Choroid plexus epithelial cell (primary cell): ENCODE results near the gene FAM117A.
"Not testable (repeated sequence)": the region's sequence is repeated elsewhere in the genome, so short reads cannot be mapped to it uniquely, and the experiment has no call there.

Experiments
- DNase-seq: peaks from one replicate; pipeline ENCODE4 v3.0.0-alpha.2; 2010; ENCODE audit warnings: low read depth
- H3K4me3 ChIP-seq: 2 replicates; pipeline ENCODE4 v1.5.1; 2011; ENCODE audit warnings: low read depth, mild to moderate bottlenecking, control low read depth, low read length, moderate library complexity
- TF ChIP-seq, protein P1 (sequence below): conservative IDR thresholded peaks from 2 replicates; pipeline ENCODE4 v1.5.1; 2011; ENCODE audit warnings: low read depth, mild to moderate bottlenecking, control low read depth, inconsistent platforms, low read length, moderate library complexity

The FAM117A gene

DNA sequence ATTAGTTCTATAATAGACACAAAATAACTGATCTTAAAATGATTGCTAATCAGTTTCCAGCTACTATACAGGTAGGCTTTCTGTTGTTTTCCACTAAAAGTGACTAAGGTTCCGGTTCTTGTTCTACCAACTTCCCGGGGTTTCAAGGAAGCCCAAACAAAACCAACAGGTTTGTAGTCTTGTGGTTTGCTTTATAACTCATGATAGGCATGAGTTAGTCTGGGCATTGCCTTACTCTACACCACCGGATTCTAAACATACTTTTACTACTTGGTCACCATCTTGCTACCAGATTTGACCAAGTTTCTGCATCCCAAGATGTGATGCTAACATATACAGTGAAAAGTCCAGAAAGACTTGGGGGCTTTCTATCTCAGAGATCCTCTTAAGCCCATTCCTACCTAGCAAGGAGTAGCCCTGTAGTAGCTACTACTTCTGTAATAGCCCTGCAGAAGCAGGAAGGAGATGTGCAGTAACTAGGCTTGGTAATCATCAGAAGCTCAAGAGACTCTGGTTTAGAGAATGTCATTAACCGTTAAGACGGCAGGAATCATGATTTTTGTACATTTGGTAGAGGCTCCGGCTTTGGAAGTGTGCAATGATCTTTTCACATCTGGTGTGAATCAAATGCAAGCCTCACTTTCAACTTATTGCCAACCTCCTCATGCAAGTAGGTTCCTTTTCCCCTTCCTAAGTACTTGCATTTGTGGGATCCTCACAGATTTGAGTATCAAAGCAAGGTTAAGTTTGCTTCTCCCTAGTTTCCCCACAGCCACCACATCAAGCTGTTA, 1.6 kb downstream of the FAM117A start:
- H3K4me3 ChIP-seq, result no peak overlapping the region
- TF ChIP-seq, protein P1, sequence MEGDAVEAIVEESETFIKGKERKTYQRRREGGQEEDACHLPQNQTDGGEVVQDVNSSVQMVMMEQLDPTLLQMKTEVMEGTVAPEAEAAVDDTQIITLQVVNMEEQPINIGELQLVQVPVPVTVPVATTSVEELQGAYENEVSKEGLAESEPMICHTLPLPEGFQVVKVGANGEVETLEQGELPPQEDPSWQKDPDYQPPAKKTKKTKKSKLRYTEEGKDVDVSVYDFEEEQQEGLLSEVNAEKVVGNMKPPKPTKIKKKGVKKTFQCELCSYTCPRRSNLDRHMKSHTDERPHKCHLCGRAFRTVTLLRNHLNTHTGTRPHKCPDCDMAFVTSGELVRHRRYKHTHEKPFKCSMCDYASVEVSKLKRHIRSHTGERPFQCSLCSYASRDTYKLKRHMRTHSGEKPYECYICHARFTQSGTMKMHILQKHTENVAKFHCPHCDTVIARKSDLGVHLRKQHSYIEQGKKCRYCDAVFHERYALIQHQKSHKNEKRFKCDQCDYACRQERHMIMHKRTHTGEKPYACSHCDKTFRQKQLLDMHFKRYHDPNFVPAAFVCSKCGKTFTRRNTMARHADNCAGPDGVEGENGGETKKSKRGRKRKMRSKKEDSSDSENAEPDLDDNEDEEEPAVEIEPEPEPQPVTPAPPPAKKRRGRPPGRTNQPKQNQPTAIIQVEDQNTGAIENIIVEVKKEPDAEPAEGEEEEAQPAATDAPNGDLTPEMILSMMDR, result no peak
- no peak for DNase-seq

DNA sequence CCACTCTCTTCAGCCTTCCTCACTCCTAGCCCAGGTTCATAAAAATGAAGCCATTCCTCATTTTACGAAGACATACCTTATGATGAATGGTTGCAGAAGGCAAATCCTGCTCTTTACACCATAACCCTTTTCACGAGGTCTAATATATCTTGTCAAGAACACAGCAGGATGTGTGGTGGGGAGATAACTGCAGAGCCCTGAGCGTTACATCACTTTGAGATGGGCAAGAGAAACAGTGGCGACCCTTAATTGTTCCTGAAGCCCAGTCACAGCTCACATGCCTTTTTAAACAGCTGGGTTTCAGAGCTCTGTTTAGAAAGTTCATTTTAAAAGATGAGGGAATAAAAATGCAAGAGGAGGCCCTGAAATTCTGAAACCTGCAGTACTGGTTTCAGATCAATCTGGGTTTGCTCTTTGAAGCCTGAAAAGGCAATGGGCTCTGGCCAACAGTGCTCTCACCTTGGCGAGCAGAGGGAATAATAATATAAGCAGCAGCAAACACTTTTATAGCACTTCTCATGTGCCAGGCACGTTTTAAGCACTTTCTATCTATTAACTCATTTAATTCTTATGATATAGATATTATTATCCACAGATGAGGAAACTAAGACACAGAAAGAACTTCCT, 2.9 kb downstream of the FAM117A start:
- TF ChIP-seq, protein P1, result no peak
- no peak overlapping the region for H3K4me3 ChIP-seq
- DNase-seq, result no peak

DNA sequence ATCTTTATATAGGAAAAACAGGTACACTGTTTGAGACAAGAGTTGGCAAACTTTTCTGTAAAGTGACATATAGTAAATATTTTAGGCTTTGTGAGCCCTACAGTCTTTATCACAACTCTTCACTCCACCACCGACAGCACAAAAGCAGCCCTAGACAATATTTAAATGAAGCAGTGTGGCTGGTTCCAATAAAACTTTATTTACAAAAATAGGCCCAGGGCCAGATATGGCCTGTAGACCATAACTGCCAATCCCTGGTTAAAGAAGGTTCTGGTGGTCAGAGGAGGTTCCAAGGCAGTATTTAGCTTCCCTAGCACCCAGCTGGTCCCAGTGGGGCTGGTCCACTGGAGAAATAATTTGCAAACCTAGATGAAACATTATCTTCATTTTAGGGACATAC, 3.6 kb downstream of the FAM117A start:
- TF ChIP-seq, protein P1, result no peak
- no peak for DNase-seq
- no peak overlapping the region for H3K4me3 ChIP-seq

DNA sequence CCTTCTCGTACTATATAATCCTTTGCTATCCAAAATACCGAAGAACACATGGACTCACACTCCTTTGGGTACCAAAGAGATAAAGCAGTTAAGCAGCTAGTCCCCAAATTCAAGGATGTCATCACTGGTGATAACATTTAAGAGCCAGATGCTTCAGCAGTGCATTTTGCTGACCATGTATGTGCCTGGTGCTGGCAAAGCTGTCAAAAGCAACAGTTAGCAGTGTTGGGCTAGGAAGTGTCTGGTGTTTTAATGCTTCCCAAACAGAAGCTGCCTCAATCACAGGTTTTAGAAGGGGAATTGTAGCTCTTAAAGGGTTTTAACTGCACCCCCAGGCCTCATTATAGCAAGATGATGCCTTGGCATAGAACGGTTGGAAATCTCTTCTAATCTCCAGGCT, 4.7 kb downstream of the FAM117A start:
- TF ChIP-seq, protein P1, result no peak
- DNase-seq, result no peak
- no peak overlapping the region for H3K4me3 ChIP-seq

DNA sequence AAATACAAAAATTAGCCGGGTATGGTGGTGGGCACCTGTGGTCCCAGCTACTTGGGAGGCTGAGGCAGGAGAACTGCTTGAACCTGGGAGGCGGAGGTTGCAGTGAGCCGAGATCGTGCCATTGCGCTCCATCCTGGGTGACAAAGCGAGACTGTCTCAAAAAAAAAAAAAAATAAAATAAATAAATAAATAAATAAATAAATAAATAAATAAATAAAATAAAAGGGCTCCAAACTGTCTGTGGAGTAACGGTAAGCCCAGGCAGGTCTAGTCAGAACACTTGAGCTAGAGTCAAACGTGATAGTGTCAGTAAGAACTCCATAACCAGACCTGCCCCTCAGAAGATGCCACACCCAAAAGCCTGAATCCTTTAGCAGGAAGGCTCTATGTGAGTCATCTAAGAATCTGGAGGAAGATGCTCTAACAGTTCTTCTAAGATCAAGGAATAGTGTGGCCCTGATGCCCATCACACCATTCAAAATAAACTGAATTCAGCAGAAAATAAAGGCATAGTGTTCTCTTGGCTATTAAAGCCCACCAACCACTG, 5.4 kb downstream of the FAM117A start:
- H3K4me3 ChIP-seq, DNase-seq: not testable (repeated sequence)

DNA sequence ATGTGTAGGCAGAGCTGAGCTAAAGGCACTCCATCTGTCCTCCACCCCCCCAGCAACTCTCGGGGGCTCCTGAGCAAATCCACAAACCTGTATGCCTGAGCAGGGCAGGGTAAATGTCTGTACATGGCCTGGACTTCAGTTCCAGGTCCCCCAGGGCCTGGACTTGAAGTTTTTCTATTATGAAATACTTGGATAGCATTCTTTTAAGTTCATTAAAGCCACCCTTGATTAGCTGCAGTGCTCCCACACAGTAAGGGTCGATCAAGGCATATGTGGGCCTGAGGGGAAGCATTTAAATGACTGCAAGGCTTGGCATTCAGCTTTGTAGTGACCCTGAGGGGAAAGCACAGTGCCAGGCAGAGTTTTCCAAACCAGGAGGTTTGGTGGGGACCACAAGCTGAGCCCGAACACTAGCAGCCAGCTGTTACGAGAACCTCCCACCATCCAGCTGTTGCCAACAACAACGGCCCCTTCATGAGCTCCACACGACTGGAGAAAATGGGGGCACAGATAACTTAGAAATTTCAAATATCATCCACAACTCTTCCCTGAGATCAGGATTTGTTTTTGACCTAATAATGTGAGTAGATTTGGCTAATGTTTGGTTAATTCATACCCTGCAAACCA, 6.7 kb downstream of the FAM117A start:
- no peak overlapping the region for H3K4me3 ChIP-seq
- no peak for DNase-seq
- TF ChIP-seq, protein P1, result no peak
